Ectodermal cell (in vitro differentiated cells): Measurements from ENCODE around the gene CHST4.

Source experiments
- H3K27ac ChIP-seq: 2 replicates; pipeline ENCODE4 v1.7.0; 2013; ENCODE audit warnings: mild to moderate bottlenecking, low read depth, low read length; ENCODE audit not compliant: insufficient read depth, poor library complexity, severe bottlenecking
- H3K27me3 ChIP-seq: 2 replicates; pipeline ENCODE4 v1.7.0; 2013; ENCODE audit warnings: mild to moderate bottlenecking, low read length; ENCODE audit not compliant: insufficient read depth, control insufficient read depth, poor library complexity, severe bottlenecking
- H3K36me3 ChIP-seq: one replicate; pipeline ENCODE4 v1.7.0; 2013; ENCODE audit warnings: low read length; ENCODE audit not compliant: control insufficient read depth, insufficient read depth
- H3K4me1 ChIP-seq: one replicate; pipeline ENCODE4 v1.7.0; 2013; ENCODE audit warnings: low read length; ENCODE audit not compliant: control insufficient read depth, insufficient read depth
- H3K4me3 ChIP-seq: 2 replicates; pipeline ENCODE4 v1.7.0; 2013; ENCODE audit warnings: low read depth, low read length, control low read depth; ENCODE audit not compliant: insufficient read depth
- H3K9me3 ChIP-seq: 2 replicates; pipeline ENCODE4 v1.7.0; 2013; ENCODE audit warnings: mild to moderate bottlenecking, low read length, moderate library complexity; ENCODE audit not compliant: control insufficient read depth
- WGBS, 2 experiments: methylation state at CpG; one replicate each; pipeline ENCODE4 v1.1.7; 2013; ENCODE audit warnings: missing lambda C conversion rate in 2 of 2; 5-methylcytosine and 5-hydroxymethylcytosine counted together

CHST4 gene

DNA sequence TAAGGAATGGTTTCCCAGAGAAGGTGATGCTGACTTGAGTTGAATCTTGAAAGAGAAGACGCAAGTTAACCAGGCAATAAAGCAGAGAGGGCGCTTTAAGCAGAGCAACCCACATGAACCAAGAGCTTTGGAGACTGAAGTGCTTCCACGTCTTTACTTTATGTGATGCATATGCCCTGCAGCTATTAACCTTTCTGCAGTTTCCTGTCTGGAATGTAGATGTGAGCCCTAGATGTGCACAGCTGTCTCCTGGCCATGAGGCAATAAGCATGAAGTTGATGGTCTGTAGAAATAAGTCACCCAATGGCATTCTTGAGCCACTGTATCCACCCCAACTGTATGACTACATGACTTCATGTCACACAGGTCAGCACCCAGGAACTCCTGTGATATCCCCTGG lies 5.7 kb upstream of the CHST4 start:
- no peaks in the 10 kb centered on the region for H3K4me1 ChIP-seq
- H3K9me3 ChIP-seq = no peaks in the 10 kb centered on the region
- H3K4me3 ChIP-seq = no peak overlapping the region
- no peak overlapping the region for H3K27ac ChIP-seq
- H3K27me3 ChIP-seq = peaks cover 6% of the 10 kb centered on the region
- 89 to 90% methylated on average over 3 of the region's 3 CpGs for WGBS, 2 experiments
- no peaks in the 10 kb centered on the region for H3K36me3 ChIP-seq

DNA sequence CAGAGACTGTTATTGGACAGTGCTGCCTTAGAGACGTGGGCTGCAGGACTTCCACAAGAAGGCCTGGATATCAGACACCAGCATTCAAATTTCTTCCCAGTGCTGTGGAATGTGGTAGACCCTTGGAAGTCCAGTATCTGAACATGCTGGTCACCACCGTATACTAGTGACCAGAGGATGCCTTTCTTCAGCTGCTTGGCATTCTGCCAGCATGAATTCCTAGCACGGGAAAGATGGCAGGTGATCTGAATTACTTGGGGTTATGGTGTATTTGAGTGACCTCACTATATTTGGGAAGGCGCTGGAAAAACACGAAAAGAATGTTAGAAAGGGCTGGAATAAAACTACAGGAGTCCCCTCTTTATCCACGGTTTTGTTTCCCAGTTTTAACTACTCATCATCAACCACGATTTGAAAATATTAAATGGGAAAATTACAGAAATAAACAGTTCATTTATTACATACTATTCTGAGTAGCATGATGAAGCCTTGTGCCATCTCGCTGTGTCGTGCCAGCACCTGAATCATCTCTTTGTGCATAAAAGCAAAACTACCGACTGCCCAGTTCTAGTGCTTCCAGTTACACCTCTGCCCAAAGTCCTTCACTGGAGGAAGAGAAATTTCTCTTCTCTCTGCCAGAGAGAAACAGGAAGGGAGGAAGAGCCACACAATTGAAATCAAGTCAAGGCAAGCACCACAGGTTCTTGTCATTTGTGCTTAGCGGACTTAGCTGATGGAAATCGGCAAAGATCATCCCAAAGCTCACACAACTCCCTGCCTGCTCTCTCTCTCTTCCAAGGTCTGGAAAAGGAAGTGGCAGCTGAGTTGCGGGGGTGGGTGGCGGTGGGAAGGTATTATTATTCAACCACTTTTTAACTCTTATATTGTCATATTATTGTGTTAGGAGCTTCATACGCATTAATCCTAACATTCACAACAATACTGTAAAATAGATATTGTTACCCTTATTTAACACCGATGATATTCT lies 1.4 kb upstream of the CHST4 start:
- H3K27ac ChIP-seq = no peak overlapping the region

DNA sequence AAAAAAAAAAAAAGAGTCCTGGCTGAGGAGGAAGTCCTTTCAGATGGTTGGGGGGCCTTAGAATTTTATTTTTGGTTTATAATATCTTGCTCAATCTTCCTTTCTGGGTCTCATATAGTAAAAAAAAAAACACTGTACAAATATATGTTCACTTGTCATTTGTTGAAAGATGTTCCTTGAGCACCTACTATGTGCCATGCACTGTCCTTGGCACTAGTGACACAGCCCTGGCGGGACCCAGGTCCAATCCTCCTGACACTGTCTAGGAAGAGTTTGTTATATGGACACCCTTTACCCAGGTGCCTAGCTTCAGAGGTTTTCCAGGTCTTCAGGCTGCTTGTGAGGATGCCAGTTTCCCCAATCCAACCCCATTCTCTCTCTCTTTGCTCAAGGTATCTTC lies 2.0 kb downstream of the CHST4 start:
- 89 to 91% methylated on average over 1 of the region's 1 CpG for WGBS, 2 experiments
- peaks cover 11% of the 10 kb centered on the region for H3K27me3 ChIP-seq
- no peak overlapping the region for H3K27ac ChIP-seq

More for the DNA sequence above, 1.4 kb upstream of the CHST4 start:
- Histone ChIP-seq H3K9me3 (no peaks in the 10 kb centered on the region), H3K4me3 (no peak overlapping the region), H3K4me1 (peaks cover 10% of the 10 kb centered on the region), H3K36me3 (no peaks in the 10 kb centered on the region), H3K27me3 (peaks cover 11% of the 10 kb centered on the region)
- WGBS, 2 experiments = 68 to 77% methylated on average over 11 to 14 of the region's 16 CpGs

DNA sequence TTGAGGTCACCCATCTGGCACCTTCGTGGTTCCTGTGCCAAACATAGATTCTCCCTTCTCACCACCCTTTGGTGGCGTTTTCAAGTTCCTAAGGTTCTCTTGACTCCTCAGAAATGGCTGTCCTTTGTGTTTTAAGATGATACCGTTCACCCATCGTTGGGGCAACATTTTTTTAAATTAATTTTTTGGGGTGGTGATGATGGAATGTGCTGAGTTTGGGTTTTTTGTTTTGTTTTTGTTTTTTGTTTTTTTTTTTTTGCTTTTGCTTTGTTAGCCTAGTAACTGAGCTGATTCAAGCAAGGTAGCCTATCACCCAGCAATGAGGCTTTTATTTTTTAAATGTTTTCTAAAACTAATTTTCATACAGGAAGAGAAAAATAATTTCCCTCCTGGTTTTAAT lies 2.6 kb downstream of the CHST4 start:
- 93 to 94% methylated on average over 4 of the region's 4 CpGs for WGBS, 2 experiments
- Histone ChIP-seq H3K4me3 (no peak overlapping the region), H3K27me3 (peaks cover 11% of the 10 kb centered on the region)

More for the DNA sequence above, 2.0 kb downstream of the CHST4 start:
- no peaks in the 10 kb centered on the region for H3K9me3 ChIP-seq
- peaks cover 10% of the 10 kb centered on the region for H3K4me1 ChIP-seq
- no peak overlapping the region for H3K4me3 ChIP-seq
- no peaks in the 10 kb centered on the region for H3K36me3 ChIP-seq

DNA sequence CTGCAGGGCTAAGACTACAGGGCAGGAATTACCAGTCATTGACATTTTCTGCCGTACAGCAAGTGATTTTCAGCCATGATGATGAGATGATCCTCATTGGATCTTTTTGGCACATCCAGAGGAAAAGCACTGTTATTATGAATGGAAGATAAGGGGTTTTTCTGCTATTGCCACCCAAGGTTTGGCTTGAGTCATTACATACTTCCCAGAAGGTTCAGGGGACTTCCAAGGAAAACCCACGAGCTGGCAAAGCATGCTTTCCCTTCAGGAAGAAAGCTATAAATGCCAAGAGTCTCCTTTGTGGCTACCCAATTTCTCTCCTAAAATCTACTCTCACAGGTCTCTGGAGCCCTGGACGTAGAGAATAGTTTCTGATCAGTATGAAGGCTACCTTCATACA lies 6.1 kb downstream of the CHST4 start:
- no peaks in the 10 kb centered on the region for H3K9me3 ChIP-seq
- H3K27ac ChIP-seq = no peak overlapping the region
- no peaks in the 10 kb centered on the region for H3K4me1 ChIP-seq
- no peak overlapping the region for H3K4me3 ChIP-seq
- WGBS, 2 experiments = 89 to 93% methylated on average over 3 of the region's 3 CpGs
- no peaks in the 10 kb centered on the region for H3K27me3 ChIP-seq
- no peaks in the 10 kb centered on the region for H3K36me3 ChIP-seq

More for the DNA sequence above, 2.6 kb downstream of the CHST4 start:
- H3K27ac ChIP-seq = no peak overlapping the region
- H3K4me1 ChIP-seq = peaks cover 10% of the 10 kb centered on the region
- H3K36me3 ChIP-seq = no peaks in the 10 kb centered on the region
- no peaks in the 10 kb centered on the region for H3K9me3 ChIP-seq

DNA sequence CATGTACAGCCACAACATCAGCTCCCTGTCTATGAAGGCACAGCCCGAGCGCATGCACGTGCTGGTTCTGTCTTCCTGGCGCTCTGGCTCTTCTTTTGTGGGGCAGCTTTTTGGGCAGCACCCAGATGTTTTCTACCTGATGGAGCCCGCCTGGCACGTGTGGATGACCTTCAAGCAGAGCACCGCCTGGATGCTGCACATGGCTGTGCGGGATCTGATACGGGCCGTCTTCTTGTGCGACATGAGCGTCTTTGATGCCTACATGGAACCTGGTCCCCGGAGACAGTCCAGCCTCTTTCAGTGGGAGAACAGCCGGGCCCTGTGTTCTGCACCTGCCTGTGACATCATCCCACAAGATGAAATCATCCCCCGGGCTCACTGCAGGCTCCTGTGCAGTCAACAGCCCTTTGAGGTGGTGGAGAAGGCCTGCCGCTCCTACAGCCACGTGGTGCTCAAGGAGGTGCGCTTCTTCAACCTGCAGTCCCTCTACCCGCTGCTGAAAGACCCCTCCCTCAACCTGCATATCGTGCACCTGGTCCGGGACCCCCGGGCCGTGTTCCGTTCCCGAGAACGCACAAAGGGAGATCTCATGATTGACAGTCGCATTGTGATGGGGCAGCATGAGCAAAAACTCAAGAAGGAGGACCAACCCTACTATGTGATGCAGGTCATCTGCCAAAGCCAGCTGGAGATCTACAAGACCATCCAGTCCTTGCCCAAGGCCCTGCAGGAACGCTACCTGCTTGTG lies 10.7 kb downstream of the CHST4 start:
- Histone ChIP-seq H3K27me3 (no peaks in the 10 kb centered on the region), H3K36me3 (no peaks in the 10 kb centered on the region), H3K27ac (no peak overlapping the region), H3K4me3 (no peak overlapping the region), H3K4me1 (no peaks in the 10 kb centered on the region), H3K9me3 (no peaks in the 10 kb centered on the region)
- 94 to 96% methylated on average over 28 of the region's 28 CpGs for WGBS, 2 experiments

DNA sequence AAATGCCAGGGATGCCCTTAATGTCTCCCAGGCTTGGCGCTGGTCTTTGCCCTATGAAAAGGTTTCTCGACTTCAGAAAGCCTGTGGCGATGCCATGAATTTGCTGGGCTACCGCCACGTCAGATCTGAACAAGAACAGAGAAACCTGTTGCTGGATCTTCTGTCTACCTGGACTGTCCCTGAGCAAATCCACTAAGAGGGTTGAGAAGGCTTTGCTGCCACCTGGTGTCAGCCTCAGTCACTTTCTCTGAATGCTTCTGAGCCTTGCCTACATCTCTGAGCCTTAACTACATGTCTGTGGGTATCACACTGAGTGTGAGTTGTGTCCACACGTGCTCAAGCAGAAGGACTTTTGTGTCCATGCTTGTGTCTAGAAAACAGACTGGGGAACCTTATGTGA lies 11.4 kb downstream of the CHST4 start:
- no peaks in the 10 kb centered on the region for H3K36me3 ChIP-seq
- H3K4me1 ChIP-seq = no peaks in the 10 kb centered on the region
- 71 to 76% methylated on average over 6 of the region's 6 CpGs for WGBS, 2 experiments
- no peaks in the 10 kb centered on the region for H3K9me3 ChIP-seq
- no peaks in the 10 kb centered on the region for H3K27me3 ChIP-seq
- no peak overlapping the region for H3K4me3 ChIP-seq
- H3K27ac ChIP-seq = no peak overlapping the region

DNA sequence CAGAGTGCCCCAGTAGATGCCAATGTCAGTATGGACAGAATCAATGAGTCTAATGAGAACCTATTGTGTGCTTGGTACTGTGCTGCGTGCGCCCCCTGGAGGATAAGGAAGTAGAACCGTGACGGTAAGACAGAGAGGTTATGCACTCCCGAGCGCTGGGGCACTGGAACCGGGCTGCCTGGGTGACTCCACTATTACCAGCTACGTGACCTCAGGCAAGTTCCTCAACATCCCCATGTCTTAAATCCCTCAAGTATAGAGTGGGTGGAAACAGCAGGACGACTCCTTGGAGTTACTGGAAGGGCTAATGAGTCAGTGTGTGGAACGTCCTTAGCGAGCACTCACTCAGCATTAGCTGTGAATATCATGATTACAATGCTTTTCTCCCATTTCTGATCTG lies 16.2 kb downstream of the CHST4 start:
- peaks cover 3% of the 10 kb centered on the region for H3K27me3 ChIP-seq
- H3K9me3 ChIP-seq = no peaks in the 10 kb centered on the region
- no peak overlapping the region for H3K27ac ChIP-seq
- WGBS, 2 experiments = 25 to 26% methylated on average over 11 of the region's 11 CpGs
- no peak overlapping the region for H3K4me3 ChIP-seq
- H3K36me3 ChIP-seq = no peaks in the 10 kb centered on the region
- no peaks in the 10 kb centered on the region for H3K4me1 ChIP-seq

DNA sequence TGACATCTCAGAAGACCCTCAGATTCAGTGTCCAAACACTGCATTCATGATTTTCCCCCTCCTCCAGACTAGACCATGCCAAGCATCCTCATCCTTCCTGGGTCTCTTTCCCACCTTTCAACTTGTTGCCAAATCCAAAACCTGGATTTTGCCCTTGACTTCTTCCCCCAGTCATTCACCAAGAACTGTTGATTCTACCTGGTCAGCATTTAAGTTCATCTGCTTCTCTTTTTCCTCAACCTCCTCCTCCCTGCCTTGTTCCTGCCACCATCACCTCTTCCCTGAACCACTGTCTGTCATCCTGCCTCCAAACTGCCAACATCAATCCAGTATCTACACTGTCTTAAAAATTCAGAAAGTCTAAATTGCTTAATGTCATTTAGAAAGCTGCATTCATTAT lies 20.9 kb downstream of the CHST4 start:
- H3K27ac ChIP-seq = no peak overlapping the region
- H3K4me3 ChIP-seq = no peak overlapping the region
- peaks cover 3% of the 10 kb centered on the region for H3K27me3 ChIP-seq
- no peaks in the 10 kb centered on the region for H3K36me3 ChIP-seq
- no peaks in the 10 kb centered on the region for H3K4me1 ChIP-seq
- no peaks in the 10 kb centered on the region for H3K9me3 ChIP-seq
